ENCODE measurements around the gene IL18R1.

GRCh38 chr2:102439065-102439695, 83.6 kb downstream of the IL18R1 start:
- TF ChIP-seq CTCF (IDR thresholded peaks at IDR 0.05; ENCODE audit: low read depth, low read length, poor library complexity, severe bottlenecking) (no peak), EZH2phosphoT487 (IDR thresholded peaks at IDR 0.05; ENCODE audit: borderline replicate concordance, low read length) (no peak)
